ENCODE data around the gene RPL10.

DNA sequence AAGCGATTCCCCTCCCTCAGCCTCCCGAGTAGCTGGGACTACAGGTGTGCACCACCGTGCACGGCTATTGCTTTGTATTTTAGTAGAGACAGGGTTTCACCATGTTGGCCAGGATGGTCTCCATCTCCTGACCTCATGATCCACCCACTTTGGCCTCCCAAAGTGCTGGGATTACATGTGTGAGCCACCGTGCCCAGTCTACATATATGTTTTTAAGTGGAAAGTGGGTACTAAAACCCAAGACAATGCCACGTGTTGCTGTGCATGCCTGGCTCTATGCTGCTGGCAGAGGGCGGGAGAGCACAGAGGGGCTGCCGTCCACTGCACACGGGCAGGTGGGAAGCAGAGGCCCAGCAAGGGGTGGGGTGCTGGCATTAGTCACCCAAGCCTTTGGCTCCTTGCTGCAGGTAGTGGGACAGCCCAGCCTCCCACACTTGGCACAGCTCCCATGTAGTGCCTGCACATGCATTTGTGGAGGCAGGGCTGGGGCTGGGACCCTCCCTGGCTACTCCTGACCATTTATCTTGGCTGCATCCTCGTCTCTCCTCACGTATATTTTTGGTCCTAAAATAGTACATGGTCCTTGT, 15.6 kb upstream of the RPL10 start:
- no peak for TF ChIP-seq POLR2A (IDR thresholded peaks at IDR 0.05)
- TF ChIP-seq, protein P1, sequence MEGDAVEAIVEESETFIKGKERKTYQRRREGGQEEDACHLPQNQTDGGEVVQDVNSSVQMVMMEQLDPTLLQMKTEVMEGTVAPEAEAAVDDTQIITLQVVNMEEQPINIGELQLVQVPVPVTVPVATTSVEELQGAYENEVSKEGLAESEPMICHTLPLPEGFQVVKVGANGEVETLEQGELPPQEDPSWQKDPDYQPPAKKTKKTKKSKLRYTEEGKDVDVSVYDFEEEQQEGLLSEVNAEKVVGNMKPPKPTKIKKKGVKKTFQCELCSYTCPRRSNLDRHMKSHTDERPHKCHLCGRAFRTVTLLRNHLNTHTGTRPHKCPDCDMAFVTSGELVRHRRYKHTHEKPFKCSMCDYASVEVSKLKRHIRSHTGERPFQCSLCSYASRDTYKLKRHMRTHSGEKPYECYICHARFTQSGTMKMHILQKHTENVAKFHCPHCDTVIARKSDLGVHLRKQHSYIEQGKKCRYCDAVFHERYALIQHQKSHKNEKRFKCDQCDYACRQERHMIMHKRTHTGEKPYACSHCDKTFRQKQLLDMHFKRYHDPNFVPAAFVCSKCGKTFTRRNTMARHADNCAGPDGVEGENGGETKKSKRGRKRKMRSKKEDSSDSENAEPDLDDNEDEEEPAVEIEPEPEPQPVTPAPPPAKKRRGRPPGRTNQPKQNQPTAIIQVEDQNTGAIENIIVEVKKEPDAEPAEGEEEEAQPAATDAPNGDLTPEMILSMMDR (IDR thresholded peaks at IDR 0.05): no peak

Measured in thyroid gland (tissue), 4 donors.